Mucosa of descending colon (tissue), 3 donors: ENCODE measurements around the gene POU2F2. TPM values are rescaled to one million over a fixed set of nuclear protein-coding genes. Genes with fewer than 3 reads are reported as not detected.
"Not testable (repeated sequence)": the region's sequence is repeated elsewhere in the genome, so short reads cannot be mapped to it uniquely, and the experiment has no call there.

ENCODE experiments used
- ATAC-seq: fragments of 200-7000 bp; cut with Tn5 transposase; one replicate; pipeline ENCODE4 v1.9.1; 2020; ENCODE audit warnings: mild to moderate bottlenecking, moderate library complexity
- DNase-seq, 3 donors: peaks; one replicate each; pipeline ENCODE4 v3.0.0-alpha.2; 2020
- H3K36me3 ChIP-seq: fragments of 200-600 bp; one replicate; pipeline ENCODE4 v1.8.0; 2021; ENCODE audit warnings: low read depth, mild to moderate bottlenecking
- H3K4me1 ChIP-seq: fragments of 200-600 bp; one replicate; pipeline ENCODE4 v1.8.0; 2021; ENCODE audit warnings: low read depth, mild to moderate bottlenecking
- H3K4me3 ChIP-seq: fragments of 200-600 bp; one replicate; pipeline ENCODE4 v1.8.0; 2021; ENCODE audit warnings: mild to moderate bottlenecking
- H3K9me3 ChIP-seq: fragments of 200-600 bp; one replicate; pipeline ENCODE4 v1.8.0; 2021; ENCODE audit warnings: mild to moderate bottlenecking
- intact Hi-C, 2 donors: fragments of 100-400 bp; cut with DNase I in 1 of 2; cut with micrococcal nuclease in 1 of 2; formaldehyde crosslinking; loops; one replicate each; pipeline versions ENCODE4 v1.11.0 to v1.11.1; 2022; cut with DNase I, micrococcal nuclease
- total RNA-seq, 3 donors: library from RNA; stranded (reverse); fragmentation: NEBNext Ultra II Directional in 2 of 3; extraction: Animal tissue kit (Norgen Biotek cat#: 25700) in 2 of 3; gene quantifications; one replicate each; pipeline versions ENCODE4 v1.2.1 to v1.2.4, GENCODE V29; 2021 to 2023
- TF ChIP-seq, protein P1 (sequence below): fragments of 200-600 bp; IDR thresholded peaks from one replicate; pipeline ENCODE4 v1.8.0; 2022; ENCODE audit warnings: antibody characterized with exemption, mild to moderate bottlenecking
- donor health status: DM: no; HTN: no; CAD: no; lungs with moderate emphysema.
- donor health status: DM: no; HTN: no; CAD: no.
- donor health status: DM: no; HTN: yes; CAD: no.

The POU2F2 gene
- total RNA-seq, 3 donors from 2014 or later: 3.9 to 6.8 (median 6.1) TPM

DNA sequence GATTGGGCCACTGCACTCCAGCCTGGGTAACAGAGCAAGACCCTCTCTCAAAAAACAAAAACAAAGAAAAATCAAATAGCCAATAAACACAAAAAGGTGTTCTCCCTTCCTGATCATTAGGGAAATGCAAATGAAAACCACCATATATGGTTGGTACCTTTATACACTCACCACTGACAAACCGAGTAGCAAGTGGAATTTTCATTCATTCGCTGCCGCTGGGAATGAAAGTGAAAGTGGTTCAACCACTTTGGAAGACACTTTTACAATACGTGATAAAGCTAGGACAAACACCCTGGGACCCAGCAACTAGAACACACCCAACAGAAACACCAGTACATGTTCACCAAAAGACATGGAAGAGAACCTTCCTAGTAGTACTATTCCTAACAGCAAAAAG lies 83.3 kb downstream of the POU2F2 start:
- TF ChIP-seq, protein P1, sequence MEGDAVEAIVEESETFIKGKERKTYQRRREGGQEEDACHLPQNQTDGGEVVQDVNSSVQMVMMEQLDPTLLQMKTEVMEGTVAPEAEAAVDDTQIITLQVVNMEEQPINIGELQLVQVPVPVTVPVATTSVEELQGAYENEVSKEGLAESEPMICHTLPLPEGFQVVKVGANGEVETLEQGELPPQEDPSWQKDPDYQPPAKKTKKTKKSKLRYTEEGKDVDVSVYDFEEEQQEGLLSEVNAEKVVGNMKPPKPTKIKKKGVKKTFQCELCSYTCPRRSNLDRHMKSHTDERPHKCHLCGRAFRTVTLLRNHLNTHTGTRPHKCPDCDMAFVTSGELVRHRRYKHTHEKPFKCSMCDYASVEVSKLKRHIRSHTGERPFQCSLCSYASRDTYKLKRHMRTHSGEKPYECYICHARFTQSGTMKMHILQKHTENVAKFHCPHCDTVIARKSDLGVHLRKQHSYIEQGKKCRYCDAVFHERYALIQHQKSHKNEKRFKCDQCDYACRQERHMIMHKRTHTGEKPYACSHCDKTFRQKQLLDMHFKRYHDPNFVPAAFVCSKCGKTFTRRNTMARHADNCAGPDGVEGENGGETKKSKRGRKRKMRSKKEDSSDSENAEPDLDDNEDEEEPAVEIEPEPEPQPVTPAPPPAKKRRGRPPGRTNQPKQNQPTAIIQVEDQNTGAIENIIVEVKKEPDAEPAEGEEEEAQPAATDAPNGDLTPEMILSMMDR: no peak
- H3K4me1 ChIP-seq: peaks cover 7% of the 10 kb centered on the region
- H3K9me3 ChIP-seq: no peaks in the 10 kb centered on the region
- DNase-seq (peak in 1 of 3 donors; percentile 54), ATAC-seq (peak; percentile 90)
- no peaks in the 10 kb centered on the region for H3K36me3 ChIP-seq
- no peak overlapping the region for H3K4me3 ChIP-seq
- intact Hi-C loops: no loop called here

DNA sequence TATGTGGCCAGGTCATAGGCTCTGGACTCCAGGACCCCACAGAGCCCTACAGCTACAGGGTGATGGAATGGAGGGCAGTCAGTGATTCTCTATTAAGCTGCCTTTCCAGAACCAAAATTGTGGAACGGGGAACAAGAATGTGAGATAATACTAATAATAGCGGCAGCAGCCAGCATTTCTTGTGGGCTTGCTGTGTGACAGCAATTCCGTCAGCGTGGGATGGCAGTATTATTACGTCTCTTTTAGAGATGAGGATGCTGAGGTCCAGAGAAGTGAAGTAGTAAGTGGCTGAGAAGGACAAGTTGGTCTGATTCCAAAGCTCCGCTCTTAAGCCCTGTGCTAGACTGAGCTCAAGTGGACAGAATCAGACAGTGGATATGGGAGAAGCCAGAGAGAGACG lies 86.7 kb downstream of the POU2F2 start:
- H3K4me3 ChIP-seq: no peak overlapping the region
- intact Hi-C loops: no loop called here
- TF ChIP-seq, protein P1: no peak
- H3K36me3 ChIP-seq: no peaks in the 10 kb centered on the region
- peaks cover 7% of the 10 kb centered on the region for H3K4me1 ChIP-seq
- ATAC-seq (no peak), DNase-seq (no peak)
- H3K9me3 ChIP-seq: no peaks in the 10 kb centered on the region

DNA sequence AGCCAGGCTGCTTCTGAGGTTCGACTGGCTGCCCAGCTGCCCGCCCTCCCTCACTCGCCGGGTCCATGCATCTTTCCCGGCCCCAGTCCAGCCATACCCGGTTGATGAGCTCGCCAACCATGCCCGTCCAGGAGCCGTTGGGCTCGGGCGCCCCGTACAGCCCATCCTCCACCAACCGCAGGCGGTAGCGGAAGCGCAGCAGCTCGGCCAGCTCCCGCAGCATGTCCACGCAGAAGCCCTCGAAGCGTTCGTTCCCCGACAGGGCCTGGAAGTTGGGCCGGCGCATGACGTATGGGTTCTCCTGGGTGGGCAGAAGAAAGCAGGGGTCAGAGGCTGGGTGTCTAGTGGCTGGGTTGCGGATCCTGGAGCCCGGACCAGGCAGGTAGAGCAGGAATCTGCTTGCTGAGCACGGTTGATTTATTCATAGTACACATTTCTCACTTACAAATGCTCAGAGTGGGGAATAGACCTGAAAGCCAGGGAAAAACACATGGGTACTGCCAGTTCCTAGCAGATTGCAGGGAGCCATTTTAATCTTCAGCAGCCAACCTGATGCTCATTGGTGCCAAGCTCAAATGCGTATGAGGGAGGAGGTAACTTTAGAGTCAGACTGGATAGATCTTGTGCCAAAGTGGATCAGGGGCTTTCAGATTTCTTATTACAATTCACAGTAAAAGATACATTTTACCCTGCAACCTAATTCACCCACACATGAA lies 89.6 kb downstream of the POU2F2 start:
- TF ChIP-seq, protein P1: no peak
- H3K36me3 ChIP-seq: no peaks in the 10 kb centered on the region
- no peaks in the 10 kb centered on the region for H3K9me3 ChIP-seq
- no peaks in the 10 kb centered on the region for H3K4me1 ChIP-seq
- intact Hi-C loops: no loop called here
- DNase-seq: no peak
- H3K4me3 ChIP-seq: no peak overlapping the region
- no peak for ATAC-seq

DNA sequence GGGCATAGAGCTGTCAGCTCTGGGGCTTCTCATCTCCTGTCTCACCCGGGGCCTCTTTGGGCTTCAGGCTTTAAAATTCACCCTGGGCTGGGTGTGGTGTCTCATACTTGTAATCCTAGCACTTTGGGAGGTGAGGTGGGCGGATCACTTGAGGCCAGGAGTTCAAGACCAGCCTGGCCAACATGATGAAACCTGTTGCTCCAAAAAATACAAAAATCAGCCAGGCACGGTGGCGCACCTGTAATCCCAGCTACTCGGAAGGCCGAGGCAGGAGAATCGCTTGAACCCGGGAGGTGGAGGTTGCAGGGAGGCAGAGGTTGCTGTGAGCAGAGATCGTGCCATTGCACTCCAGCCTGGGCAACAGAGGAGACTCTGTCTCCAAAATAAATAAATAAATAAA lies 91.8 kb downstream of the POU2F2 start:
- DNase-seq, intact Hi-C loops, ATAC-seq, H3K4me3 ChIP-seq, H3K9me3 ChIP-seq, H3K4me1 ChIP-seq, H3K36me3 ChIP-seq: not testable (repeated sequence)

DNA sequence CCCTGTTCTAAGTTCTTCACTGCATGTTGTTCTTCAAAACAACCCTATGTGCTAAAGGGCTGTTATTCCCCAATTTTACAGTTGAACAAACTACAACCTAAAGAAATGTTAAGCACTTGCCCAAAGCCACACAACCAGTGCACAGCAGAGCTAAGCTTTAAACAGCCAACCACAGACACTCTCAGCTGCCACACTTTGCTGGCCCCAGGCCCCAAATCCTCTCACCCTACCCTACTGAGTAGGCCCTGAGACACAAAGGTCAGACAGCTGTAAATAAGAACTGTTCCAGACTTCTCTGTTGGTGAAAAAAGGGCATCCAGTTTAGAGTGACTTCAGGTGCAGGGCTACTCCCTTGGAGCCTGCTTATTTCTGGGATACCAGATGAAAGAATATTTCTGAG lies 92.2 kb downstream of the POU2F2 start:
- no peaks in the 10 kb centered on the region for H3K9me3 ChIP-seq
- TF ChIP-seq, protein P1: no peak
- no peaks in the 10 kb centered on the region for H3K36me3 ChIP-seq
- no peak overlapping the region for H3K4me3 ChIP-seq
- ATAC-seq: no peak
- no peaks in the 10 kb centered on the region for H3K4me1 ChIP-seq
- DNase-seq: no peak
- intact Hi-C loops: no loop called here

DNA sequence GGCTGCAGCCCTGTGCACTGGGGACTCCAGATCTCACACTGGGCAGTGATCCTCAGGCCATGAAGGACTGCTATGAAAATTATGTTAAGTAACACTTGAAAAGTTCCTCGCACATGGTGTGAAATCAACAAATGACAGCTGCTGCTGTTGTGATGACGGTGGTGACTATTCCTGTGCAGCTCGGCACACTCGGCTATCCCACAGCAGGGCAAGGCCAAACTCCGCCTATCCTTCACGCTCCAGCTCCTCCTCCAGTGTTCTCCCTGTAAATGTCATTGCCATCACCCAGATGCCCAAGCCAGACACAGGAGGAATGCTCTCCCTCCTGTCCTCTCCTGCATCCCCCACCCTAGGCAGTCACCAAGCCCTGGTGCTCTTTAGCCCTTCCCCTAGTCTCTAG lies 93.6 kb downstream of the POU2F2 start:
- DNase-seq (no peak), ATAC-seq (no peak)
- no peaks in the 10 kb centered on the region for H3K4me1 ChIP-seq
- H3K9me3 ChIP-seq: no peaks in the 10 kb centered on the region
- H3K36me3 ChIP-seq: no peaks in the 10 kb centered on the region
- no peak overlapping the region for H3K4me3 ChIP-seq
- intact Hi-C loops: no loop called here
- TF ChIP-seq, protein P1: no peak
